ENCODE results near the gene CCR5AS.

DNA sequence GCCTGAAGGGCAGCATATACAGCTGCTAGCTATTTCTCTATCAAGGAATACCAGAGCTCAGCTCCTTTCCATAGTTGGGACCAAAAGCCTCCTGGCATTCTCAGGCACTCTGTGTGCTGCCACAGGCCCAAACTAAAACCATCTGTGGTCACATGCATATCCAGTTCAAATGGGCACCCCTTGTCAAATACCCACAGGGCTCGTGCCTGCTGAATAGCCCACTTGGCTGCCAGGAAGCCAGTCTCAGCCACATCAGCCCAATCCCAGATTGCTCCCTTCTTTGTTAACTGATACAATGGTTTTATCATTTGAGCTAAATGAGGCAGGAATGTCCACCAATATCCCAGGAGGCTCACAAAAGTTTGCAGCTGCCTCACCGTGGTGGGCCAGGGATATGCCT, 14.1 kb upstream of the CCR5AS start:
- no peak for TF ChIP-seq POLR2A (IDR thresholded peaks at IDR 0.05)
- TF ChIP-seq, protein P1, sequence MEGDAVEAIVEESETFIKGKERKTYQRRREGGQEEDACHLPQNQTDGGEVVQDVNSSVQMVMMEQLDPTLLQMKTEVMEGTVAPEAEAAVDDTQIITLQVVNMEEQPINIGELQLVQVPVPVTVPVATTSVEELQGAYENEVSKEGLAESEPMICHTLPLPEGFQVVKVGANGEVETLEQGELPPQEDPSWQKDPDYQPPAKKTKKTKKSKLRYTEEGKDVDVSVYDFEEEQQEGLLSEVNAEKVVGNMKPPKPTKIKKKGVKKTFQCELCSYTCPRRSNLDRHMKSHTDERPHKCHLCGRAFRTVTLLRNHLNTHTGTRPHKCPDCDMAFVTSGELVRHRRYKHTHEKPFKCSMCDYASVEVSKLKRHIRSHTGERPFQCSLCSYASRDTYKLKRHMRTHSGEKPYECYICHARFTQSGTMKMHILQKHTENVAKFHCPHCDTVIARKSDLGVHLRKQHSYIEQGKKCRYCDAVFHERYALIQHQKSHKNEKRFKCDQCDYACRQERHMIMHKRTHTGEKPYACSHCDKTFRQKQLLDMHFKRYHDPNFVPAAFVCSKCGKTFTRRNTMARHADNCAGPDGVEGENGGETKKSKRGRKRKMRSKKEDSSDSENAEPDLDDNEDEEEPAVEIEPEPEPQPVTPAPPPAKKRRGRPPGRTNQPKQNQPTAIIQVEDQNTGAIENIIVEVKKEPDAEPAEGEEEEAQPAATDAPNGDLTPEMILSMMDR (IDR thresholded peaks at IDR 0.05) = no peak
- TF ChIP-seq POLR2AphosphoS5 (IDR thresholded peaks at IDR 0.05) = no peak
